ENCODE results near the gene SLC9A9. TPM values are rescaled to one million over a fixed set of nuclear protein-coding genes. Genes with fewer than 3 reads are reported as not detected.

Gene SLC9A9
- total RNA-seq, 4 donors from 2014 or later = 7.8 to 19.6 (median 13.4) TPM

DNA sequence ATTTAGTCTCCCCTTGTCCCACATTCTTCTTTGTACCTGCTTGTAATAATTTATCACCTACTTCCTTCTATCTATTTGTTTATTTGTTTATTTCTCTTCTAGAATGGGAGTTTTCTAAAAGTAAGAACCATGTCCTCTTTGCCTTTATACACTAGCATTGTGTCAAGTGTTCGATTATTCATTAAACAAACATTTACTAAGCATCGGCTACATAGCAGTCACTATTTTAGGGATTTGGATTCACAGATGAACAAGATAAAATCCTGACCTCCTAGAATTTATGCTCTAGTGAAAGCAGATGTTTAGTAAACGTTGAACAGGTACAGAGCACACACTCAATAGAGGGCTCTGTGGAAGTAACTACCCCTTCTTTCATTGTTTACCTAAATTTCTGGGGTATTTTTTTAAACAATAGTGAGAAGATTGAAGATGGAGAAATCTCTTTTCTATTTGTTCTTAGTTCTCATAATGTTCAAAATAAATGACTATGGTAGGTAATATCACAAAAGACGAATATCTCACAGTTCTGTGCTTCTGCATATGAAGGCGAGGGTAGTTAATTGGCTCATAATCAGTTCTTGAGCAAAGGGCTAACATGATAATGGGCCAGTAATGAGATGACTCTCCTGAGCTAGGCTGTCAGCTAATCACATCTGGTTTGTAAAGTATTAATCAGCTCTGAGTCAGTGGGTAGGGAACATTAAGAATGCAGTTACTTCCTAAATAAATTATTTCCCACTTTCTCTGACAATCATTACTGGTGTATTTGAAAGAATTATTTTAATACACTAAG is 111.9 kb downstream of the SLC9A9 start:
- H3K27me3 ChIP-seq = no peaks in the 10 kb centered on the region
- H3K36me3 ChIP-seq = no peaks in the 10 kb centered on the region
- TF ChIP-seq, protein P1, sequence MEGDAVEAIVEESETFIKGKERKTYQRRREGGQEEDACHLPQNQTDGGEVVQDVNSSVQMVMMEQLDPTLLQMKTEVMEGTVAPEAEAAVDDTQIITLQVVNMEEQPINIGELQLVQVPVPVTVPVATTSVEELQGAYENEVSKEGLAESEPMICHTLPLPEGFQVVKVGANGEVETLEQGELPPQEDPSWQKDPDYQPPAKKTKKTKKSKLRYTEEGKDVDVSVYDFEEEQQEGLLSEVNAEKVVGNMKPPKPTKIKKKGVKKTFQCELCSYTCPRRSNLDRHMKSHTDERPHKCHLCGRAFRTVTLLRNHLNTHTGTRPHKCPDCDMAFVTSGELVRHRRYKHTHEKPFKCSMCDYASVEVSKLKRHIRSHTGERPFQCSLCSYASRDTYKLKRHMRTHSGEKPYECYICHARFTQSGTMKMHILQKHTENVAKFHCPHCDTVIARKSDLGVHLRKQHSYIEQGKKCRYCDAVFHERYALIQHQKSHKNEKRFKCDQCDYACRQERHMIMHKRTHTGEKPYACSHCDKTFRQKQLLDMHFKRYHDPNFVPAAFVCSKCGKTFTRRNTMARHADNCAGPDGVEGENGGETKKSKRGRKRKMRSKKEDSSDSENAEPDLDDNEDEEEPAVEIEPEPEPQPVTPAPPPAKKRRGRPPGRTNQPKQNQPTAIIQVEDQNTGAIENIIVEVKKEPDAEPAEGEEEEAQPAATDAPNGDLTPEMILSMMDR (IDR thresholded peaks at IDR 0.05) = no peak
- TF ChIP-seq POLR2A (IDR thresholded peaks at IDR 0.05) = no peak
- H3K9me3 ChIP-seq = no peaks in the 10 kb centered on the region
- 81 to 85% methylated on average over 5 of the region's 5 CpGs for WGBS, 2 donors
- H3K27ac ChIP-seq = no peak overlapping the region
- no peaks in the 10 kb centered on the region for H3K4me1 ChIP-seq
- intact Hi-C loops (cut with DNase I) = no loop called here
- H3K4me3 ChIP-seq (replicated peaks in 1 of 3) = no peak overlapping the region
- DNase-seq = no peak

DNA sequence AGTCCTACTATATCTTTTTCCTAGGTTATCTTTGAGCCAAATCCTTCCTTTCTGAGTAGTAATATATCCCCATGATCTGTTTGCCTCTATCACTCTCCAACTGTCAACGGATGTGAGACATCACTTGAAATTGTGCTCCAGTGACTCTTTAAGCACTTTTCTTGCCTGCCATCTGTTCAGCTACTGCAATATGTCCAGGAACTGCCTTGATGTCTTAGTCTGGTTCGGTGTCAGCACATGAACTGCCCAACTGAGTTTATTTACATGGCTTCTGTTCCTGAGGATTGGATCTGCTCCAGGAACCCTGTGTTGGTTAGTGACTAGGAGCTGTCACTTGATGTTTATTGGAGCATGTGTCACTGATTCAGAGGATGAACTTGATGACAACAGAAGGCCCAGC is 116.5 kb downstream of the SLC9A9 start:
- H3K27me3 ChIP-seq = no peaks in the 10 kb centered on the region
- 37 to 61% methylated on average over 2 of the region's 2 CpGs for WGBS, 2 donors
- peak; percentile 2 to 8 for DNase-seq
- H3K4me1 ChIP-seq = no peaks in the 10 kb centered on the region
- no peak for TF ChIP-seq POLR2A (IDR thresholded peaks at IDR 0.05)
- TF ChIP-seq, protein P1 (IDR thresholded peaks at IDR 0.05) = no peak
- no peaks in the 10 kb centered on the region for H3K36me3 ChIP-seq
- no peaks in the 10 kb centered on the region for H3K9me3 ChIP-seq
- H3K4me3 ChIP-seq (replicated peaks in 1 of 3) = no peak overlapping the region
- intact Hi-C loops (cut with DNase I) = no loop called here
- no peak overlapping the region for H3K27ac ChIP-seq

DNA sequence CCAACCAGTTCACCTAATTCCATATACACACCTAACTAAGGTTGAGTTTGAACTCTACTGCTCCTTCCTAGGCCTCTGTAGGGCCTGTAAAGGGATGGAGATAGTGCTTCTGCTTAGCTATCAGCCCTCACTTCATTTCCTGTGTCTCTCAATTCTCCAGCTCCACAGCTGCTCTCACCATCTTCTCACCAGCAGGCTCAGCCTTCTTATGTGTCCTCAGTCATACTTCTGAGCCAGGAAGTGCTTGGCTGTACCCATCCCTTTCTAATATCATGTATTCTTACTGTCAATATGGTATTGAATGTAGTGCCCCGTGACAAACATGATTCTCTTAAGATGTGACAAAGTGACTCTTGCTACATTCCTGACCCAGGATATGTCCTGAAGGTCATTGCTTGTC is 116.9 kb downstream of the SLC9A9 start:
- Histone ChIP-seq H3K27me3 (no peaks in the 10 kb centered on the region), H3K9me3 (no peaks in the 10 kb centered on the region), H3K27ac (no peak overlapping the region), H3K4me1 (no peaks in the 10 kb centered on the region), H3K4me3 (replicated peaks in 1 of 3) (no peak overlapping the region), H3K36me3 (no peaks in the 10 kb centered on the region)
- intact Hi-C loops (cut with DNase I) = no loop called here
- TF ChIP-seq, protein P1 (IDR thresholded peaks at IDR 0.05) = no peak
- no peak for TF ChIP-seq POLR2A (IDR thresholded peaks at IDR 0.05)
- 100% methylated on average over 1 of the region's 1 CpG for WGBS, 2 donors
- no peak for DNase-seq

DNA sequence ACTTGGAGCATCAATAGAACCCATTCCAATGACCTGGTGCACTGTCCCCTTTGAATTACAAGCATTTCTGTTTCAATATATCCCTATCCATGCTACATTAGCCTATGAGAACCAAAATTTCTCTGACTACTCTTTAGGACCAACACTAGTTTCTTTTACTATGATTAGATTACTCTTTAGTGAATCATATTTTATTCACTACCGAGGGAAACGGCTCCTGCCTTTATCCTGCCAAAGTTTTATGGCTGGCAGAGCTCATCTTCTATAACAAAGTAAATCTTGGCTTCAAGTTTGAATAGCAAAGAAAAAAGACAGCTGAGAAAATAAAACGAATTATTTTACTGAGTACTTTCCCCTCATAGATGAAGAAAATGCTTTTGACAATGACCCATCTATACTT is 120.9 kb downstream of the SLC9A9 start:
- WGBS, 2 donors = 69 to 76% methylated on average over 3 of the region's 3 CpGs
- TF ChIP-seq, protein P1 (IDR thresholded peaks at IDR 0.05) = no peak
- no peak for TF ChIP-seq POLR2A (IDR thresholded peaks at IDR 0.05)
- no peaks in the 10 kb centered on the region for H3K9me3 ChIP-seq
- no peaks in the 10 kb centered on the region for H3K4me1 ChIP-seq
- H3K36me3 ChIP-seq = no peaks in the 10 kb centered on the region
- intact Hi-C loops (cut with DNase I) = no loop called here
- no peaks in the 10 kb centered on the region for H3K27me3 ChIP-seq
- no peak overlapping the region for H3K27ac ChIP-seq
- H3K4me3 ChIP-seq (replicated peaks in 1 of 3) = no peak overlapping the region
- no peak for DNase-seq

DNA sequence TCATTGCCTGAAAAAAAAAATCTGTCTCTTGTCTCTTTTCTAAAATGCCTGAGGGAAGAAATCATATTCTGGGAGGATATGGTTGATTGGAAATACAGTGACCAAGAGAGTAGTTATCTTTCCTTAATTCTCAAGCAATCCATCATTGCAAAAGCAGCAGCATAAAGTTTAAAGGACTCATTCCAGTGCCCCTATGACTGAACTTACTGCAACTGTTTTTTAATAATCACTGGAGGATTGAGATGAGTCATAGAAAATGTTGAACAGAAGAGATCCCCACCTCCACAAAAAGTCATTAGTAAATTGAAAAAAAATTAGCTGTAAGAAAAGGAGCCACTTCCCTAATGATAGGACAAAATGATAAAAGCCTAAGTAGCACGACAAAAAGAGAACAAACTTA is 121.5 kb downstream of the SLC9A9 start:
- Histone ChIP-seq H3K36me3 (no peaks in the 10 kb centered on the region), H3K27me3 (no peaks in the 10 kb centered on the region), H3K4me1 (no peaks in the 10 kb centered on the region), H3K27ac (no peak overlapping the region), H3K4me3 (replicated peaks in 1 of 3) (no peak overlapping the region), H3K9me3 (no peaks in the 10 kb centered on the region)
- intact Hi-C loops (cut with DNase I) = no loop called here
- 74 to 75% methylated on average over 1 of the region's 1 CpG for WGBS, 2 donors
- TF ChIP-seq POLR2A (IDR thresholded peaks at IDR 0.05) = no peak
- TF ChIP-seq, protein P1 (IDR thresholded peaks at IDR 0.05) = no peak
- no peak for DNase-seq

Data from thyroid gland (tissue), 4 donors.